GM10266 (cell line): ENCODE measurements around the gene TRMT44.

ENCODE experiments used
- DNase-seq: peaks from one replicate; pipeline ENCODE4 v3.0.0; 2012; ENCODE audit errors: extremely low spot score
- CTCF ChIP-seq: IDR thresholded peaks from 2 replicates; pipeline ENCODE4 v1.5.1; 2012; ENCODE audit warnings: mild to moderate bottlenecking, low read depth; ENCODE audit not compliant: control insufficient read depth, insufficient read depth; ENCODE audit errors: missing control alignments

TRMT44 gene

GRCh38 chr4:8470451-8471024, 30.0 kb downstream of the TRMT44 start:
- TF ChIP-seq CTCF, result no peak
- DNase-seq, result no peak

- no peak for TF ChIP-seq CTCF
Observed at GRCh38 chr4:8471211-8471875, 30.8 kb downstream of the TRMT44 start.

GRCh38 chr4:8472158-8472688, 31.6 kb downstream of the TRMT44 start:
- no peak for DNase-seq
- no peak for TF ChIP-seq CTCF

More at GRCh38 chr4:8471211-8471875, 30.8 kb downstream of the TRMT44 start:
- no peak for DNase-seq

GRCh38 chr4:8472689-8473197, 32.2 kb downstream of the TRMT44 start:
- DNase-seq, result no peak
- TF ChIP-seq CTCF, result no peak

GRCh38 chr4:8473198-8473919, 32.8 kb downstream of the TRMT44 start:
- no peak for TF ChIP-seq CTCF
- no peak for DNase-seq

GRCh38 chr4:8473920-8474590, 33.5 kb downstream of the TRMT44 start:
- TF ChIP-seq CTCF, result no peak
- DNase-seq, result no peak
